Upper lobe of left lung (tissue), 4 donors: ENCODE data around the gene ZNF74.
"Not testable (repeated sequence)": the region's sequence is repeated elsewhere in the genome, so short reads cannot be mapped to it uniquely, and the experiment has no call there.

Source experiments
- POLR2A ChIP-seq, 4 donors: fragments of 450-650 bp; IDR thresholded peaks; one replicate each; pipeline ENCODE4 v1.5.1; 2016 to 2017; ENCODE audit warnings: antibody characterized with exemption in 4 of 4, mild to moderate bottlenecking in 2 of 4
- TF ChIP-seq, protein P1 (sequence below), 6 experiments: fragments of 450-650 bp in 4 of 6; fragments of 200-600 bp in 2 of 6; sonication (generic) in 2 of 6; IDR thresholded peaks; one replicate each; pipeline ENCODE4 v1.5.1; 2016 to 2019; ENCODE audit warnings: antibody characterized with exemption in 6 of 6

- not testable (repeated sequence) for TF ChIP-seq POLR2A (IDR thresholded peaks at IDR 0.05)
- TF ChIP-seq, protein P1, sequence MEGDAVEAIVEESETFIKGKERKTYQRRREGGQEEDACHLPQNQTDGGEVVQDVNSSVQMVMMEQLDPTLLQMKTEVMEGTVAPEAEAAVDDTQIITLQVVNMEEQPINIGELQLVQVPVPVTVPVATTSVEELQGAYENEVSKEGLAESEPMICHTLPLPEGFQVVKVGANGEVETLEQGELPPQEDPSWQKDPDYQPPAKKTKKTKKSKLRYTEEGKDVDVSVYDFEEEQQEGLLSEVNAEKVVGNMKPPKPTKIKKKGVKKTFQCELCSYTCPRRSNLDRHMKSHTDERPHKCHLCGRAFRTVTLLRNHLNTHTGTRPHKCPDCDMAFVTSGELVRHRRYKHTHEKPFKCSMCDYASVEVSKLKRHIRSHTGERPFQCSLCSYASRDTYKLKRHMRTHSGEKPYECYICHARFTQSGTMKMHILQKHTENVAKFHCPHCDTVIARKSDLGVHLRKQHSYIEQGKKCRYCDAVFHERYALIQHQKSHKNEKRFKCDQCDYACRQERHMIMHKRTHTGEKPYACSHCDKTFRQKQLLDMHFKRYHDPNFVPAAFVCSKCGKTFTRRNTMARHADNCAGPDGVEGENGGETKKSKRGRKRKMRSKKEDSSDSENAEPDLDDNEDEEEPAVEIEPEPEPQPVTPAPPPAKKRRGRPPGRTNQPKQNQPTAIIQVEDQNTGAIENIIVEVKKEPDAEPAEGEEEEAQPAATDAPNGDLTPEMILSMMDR (IDR thresholded peaks at IDR 0.05) = not testable (repeated sequence)
Observed at GRCh38 chr22:20346553-20346952, 47.4 kb upstream of the ZNF74 start.
